SK-N-SH (cell line): ENCODE data around the gene ABCA1. TPM values are rescaled to one million over a fixed set of nuclear protein-coding genes. Genes with fewer than 3 reads are reported as not detected.
A peak's percentile ranks its signal among the peaks of the same experiment; 100 is the strongest.

Source experiments
- CTCF ChIA-PET: fragments of 300-600, 350-600 bp; formaldehyde crosslinking; extraction: SDS; loops from one replicate; lab custom pipeline; 2021; lab: Yijun Ruan, JAX
- POLR2A ChIA-PET: fragments of 350-600 bp; sonication (Branson Sonifier 250); formaldehyde crosslinking; extraction: SDS; loops from one replicate; lab custom pipeline; 2020; ENCODE audit warnings: antibody characterized with exemption, inconsistent platforms; lab: Yijun Ruan, JAX
- DNase-seq: peaks from one replicate; pipeline ENCODE4 v3.0.0; 2012
- H2AFZ ChIP-seq: fragments of 200-600 bp; sonication (generic); 2 replicates; pipeline ENCODE4 v1.8.1; 2016; ENCODE audit warnings: antibody characterized with exemption, mild to moderate bottlenecking, low read depth
- H3F3A ChIP-seq: fragments of 200-600 bp; sonication (generic); replicated peaks from 2 replicates; pipeline ENCODE3; 2016; ENCODE audit warnings: antibody characterized with exemption, mild to moderate bottlenecking; ENCODE audit not compliant: insufficient read depth
- H3K27ac ChIP-seq, 2 experiments: fragments of 200-500 bp in 1 of 2; fragments of 200-600 bp in 1 of 2; sonication (Bioruptor generic) in 1 of 2; sonication (generic), shearing (Covaris generic) in 1 of 2; 2 replicates each; pipeline versions ENCODE4 v1.5.1 to v1.6.1; 2014 to 2016; ENCODE audit warnings: low read depth in 2 of 2, inconsistent platforms in 1 of 2, low read length in 1 of 2, mild to moderate bottlenecking in 1 of 2, mixed read lengths in 1 of 2
- H3K27me3 ChIP-seq: fragments of 200-600 bp; sonication (generic), shearing (Covaris generic); 2 replicates; pipeline ENCODE4 v1.6.1; 2016; ENCODE audit warnings: mixed run types; ENCODE audit not compliant: insufficient read depth
- H3K36me3 ChIP-seq, 2 experiments: fragments of 200-500 bp in 1 of 2; fragments of 200-600 bp in 1 of 2; sonication (Bioruptor generic) in 1 of 2; sonication (generic) in 1 of 2; replicated peaks in 1 of 2; 2 replicates each; pipeline versions ENCODE3 to v1.5.1; 2014 to 2016; ENCODE audit warnings: low read length in 1 of 2, mild to moderate bottlenecking in 1 of 2; ENCODE audit not compliant: insufficient read depth in 2 of 2, control insufficient read depth in 1 of 2
- H3K4me1 ChIP-seq, 2 experiments: fragments of 200-500 bp in 1 of 2; fragments of 200-600 bp in 1 of 2; sonication (Bioruptor generic) in 1 of 2; sonication (generic), shearing (Covaris generic) in 1 of 2; 2 replicates each; pipeline versions ENCODE4 v1.5.1 to v1.6.1; 2014 to 2016; ENCODE audit warnings: low read depth in 1 of 2, low read length in 1 of 2, mixed run types in 1 of 2; ENCODE audit not compliant: insufficient read depth in 2 of 2, control insufficient read depth in 1 of 2
- H3K4me2 ChIP-seq: fragments of 200-600 bp; sonication (generic), shearing (Covaris generic); 2 replicates; pipeline ENCODE4 v1.6.1; 2017; ENCODE audit warnings: mixed run types
- H3K4me3 ChIP-seq, 2 experiments: fragments of 200-500 bp in 1 of 2; fragments of 200-600 bp in 1 of 2; sonication (Bioruptor generic) in 1 of 2; sonication (generic), shearing (Covaris generic) in 1 of 2; 2 replicates each; pipeline versions ENCODE4 v1.5.1 to v1.8.1; 2014 to 2016; ENCODE audit warnings: low read depth in 2 of 2, inconsistent platforms in 1 of 2, low read length in 1 of 2, mild to moderate bottlenecking in 1 of 2, mixed read lengths in 1 of 2, moderate library complexity in 1 of 2
- H3K79me2 ChIP-seq: fragments of 200-600 bp; sonication (generic); 2 replicates; pipeline ENCODE4 v1.8.1; 2017; ENCODE audit warnings: mild to moderate bottlenecking; ENCODE audit not compliant: insufficient read depth
- H3K9ac ChIP-seq: fragments of 200-600 bp; sonication (generic); 2 replicates; pipeline ENCODE4 v1.6.1; 2017; ENCODE audit warnings: mixed run types
- H3K9me2 ChIP-seq: fragments of 200-600 bp; sonication (generic); 2 replicates; pipeline ENCODE4 v1.6.1; 2017; ENCODE audit warnings: mixed run types
- H3K9me3 ChIP-seq: fragments of 200-600 bp; sonication (generic); 2 replicates; pipeline ENCODE4 v1.6.1; 2017; ENCODE audit warnings: mixed run types, mild to moderate bottlenecking, moderate library complexity
- H4K20me1 ChIP-seq: fragments of 200-600 bp; sonication (generic); 2 replicates; pipeline ENCODE4 v1.6.1; 2017; ENCODE audit warnings: mild to moderate bottlenecking, mixed run types; ENCODE audit not compliant: insufficient read depth
- CHD2 ChIP-seq: fragments of 150-350 bp; IDR thresholded peaks from 2 replicates; pipeline ENCODE4 v1.6.1; 2018; ENCODE audit warnings: low read length; ENCODE audit not compliant: partially characterized antibody
- ELF1 ChIP-seq: IDR thresholded peaks from 2 replicates; pipeline ENCODE4 v1.4.0; 2012
- GABPA ChIP-seq: IDR thresholded peaks from 2 replicates; pipeline ENCODE4 v1.4.0; 2012; ENCODE audit warnings: low read depth, mild to moderate bottlenecking
- GATA2 ChIP-seq: sonication (generic); formaldehyde crosslinking; IDR thresholded peaks from 2 replicates; pipeline ENCODE4 v1.5.0; 2020; ENCODE audit warnings: mild to moderate bottlenecking, missing genetic modification reagents
- MAX ChIP-seq: IDR thresholded peaks from 2 replicates; pipeline ENCODE4 v1.4.0; 2012; ENCODE audit warnings: low read depth
- MEF2A ChIP-seq: IDR thresholded peaks from 2 replicates; pipeline ENCODE4 v1.4.0; 2012; ENCODE audit warnings: low read depth, borderline replicate concordance
- NFIC ChIP-seq: IDR thresholded peaks from 2 replicates; pipeline ENCODE4 v1.4.0; 2012; ENCODE audit warnings: borderline replicate concordance
- NRF1 ChIP-seq: IDR thresholded peaks from 2 replicates; pipeline ENCODE4 v1.6.1; 2012; ENCODE audit warnings: low read depth, mild to moderate bottlenecking, low read length
- POLR2AphosphoS5 ChIP-seq: IDR thresholded peaks from 2 replicates; pipeline ENCODE4 v1.6.1; 2012; ENCODE audit warnings: low read depth, low read length
- REST ChIP-seq: IDR thresholded peaks from 2 replicates; pipeline ENCODE4 v1.6.1; 2012; ENCODE audit warnings: mild to moderate bottlenecking, low read depth, low read length, moderate library complexity
- RXRA ChIP-seq: IDR thresholded peaks from 2 replicates; pipeline ENCODE4 v1.4.0; 2012; ENCODE audit warnings: low read depth, mild to moderate bottlenecking, borderline replicate concordance
- SMC3 ChIP-seq: IDR thresholded peaks from 2 replicates; pipeline ENCODE4 v1.6.1; 2012; ENCODE audit warnings: low read depth, low read length, improper control_type of control experiment
- TCF12 ChIP-seq: IDR thresholded peaks from 2 replicates; pipeline ENCODE4 v1.4.0; 2012
- YY1 ChIP-seq: IDR thresholded peaks from 2 replicates; pipeline ENCODE4 v1.4.0; 2012; ENCODE audit warnings: low read depth, mild to moderate bottlenecking
- ZBTB33 ChIP-seq: IDR thresholded peaks from 2 replicates; pipeline ENCODE4 v1.4.0; 2012; ENCODE audit warnings: low read depth, borderline replicate concordance
- WGBS: methylation state at CpG from one replicate; pipeline ENCODE4 v1.1.6; 2017; ENCODE audit warnings: low lambda C conversion rate; 5-methylcytosine and 5-hydroxymethylcytosine counted together
- polyA plus RNA-seq, 3 experiments: library from polyadenylated mRNA; depleted of rRNA; stranded (reverse); fragments of >200 nt; gene quantifications; 2 replicates each; pipeline ENCODE4 v1.2.3, GENCODE V29; 2012

ABCA1 gene
- polyA plus RNA-seq, 1 of the 3 experiments (the other 2 are of a cell fraction), result 5.3 TPM

- ChIA-PET POLR2A (no interaction called here), CTCF (interaction anchor here (2.1 to 6.9 kb wide), 2 partner anchors 11 to 16 kb away, joined by 12 to 31 read pairs; no protein-coding TSS in a partner anchor)
- H3K4me1 ChIP-seq, result peaks cover 0 to 47% of the 10 kb centered on the region in 2 experiments; a peak in 2 of 4 replicates
- no peaks in the 10 kb centered on the region for H4K20me1 ChIP-seq
- H3K9ac ChIP-seq, result no peak overlapping the region
- DNase-seq, result no peak
- H2AFZ ChIP-seq, result no peak overlapping the region
- no peaks in the 10 kb centered on the region for H3K9me2 ChIP-seq
- no peak for TF ChIP-seq NRF1
- no peak for TF ChIP-seq GATA2 (CRISPR knock-in tag)
- TF ChIP-seq CHD2, result no peak
- TF ChIP-seq MEF2A, result no peak
- TF ChIP-seq REST, result no peak
- TF ChIP-seq ZBTB33, result no peak
- no peak for TF ChIP-seq ELF1
- TF ChIP-seq RXRA, result no peak
- no peak for TF ChIP-seq YY1
- TF ChIP-seq MAX, result no peak
- TF ChIP-seq NFIC, result no peak
- TF ChIP-seq SMC3, result no peak
- no peak for TF ChIP-seq GABPA
- no peak for TF ChIP-seq TCF12
- TF ChIP-seq POLR2AphosphoS5, result no peak
- no peaks in the 10 kb centered on the region for H3K27me3 ChIP-seq
- no peak overlapping the region for H3K4me3 ChIP-seq
- peaks cover 13 to 77% of the 10 kb centered on the region in 2 experiments for H3K36me3 ChIP-seq
- H3K9me3 ChIP-seq, result no peaks in the 10 kb centered on the region
- peaks cover 3% of the 10 kb centered on the region for H3F3A ChIP-seq
- H3K79me2 ChIP-seq, result no peaks in the 10 kb centered on the region
- WGBS, result 100% methylated on average over 1 of the region's 3 CpGs
- H3K27ac ChIP-seq, result peak overlapping the region in 1 of 2 experiments; percentile 25; a peak in 1 of 4 replicates
- no peak overlapping the region for H3K4me2 ChIP-seq
Measured at GRCh38 chr9:104795857-104796256, 132.1 kb downstream of the ABCA1 start.
